ENCODE measurements around the gene PLEKHN1.

The PLEKHN1 gene

GRCh38 chr1:958823-959730, 7.2 kb upstream of the PLEKHN1 start, which contains the start of gene NOC2L:
TSS of gene NOC2L (minus strand) at chr1:959256. CDS start at chr1:959240, 16 bp downstream.
- DNase-seq (ENCODE audit: low read depth), result peak; percentile 92
- no peak for TF ChIP-seq CTCF (IDR thresholded peaks at IDR 0.05; ENCODE audit: insufficient read depth, low read depth, low read length, missing control alignments)
- peak within 1 kb of the TSS; percentile 99 for H3K4me3 ChIP-seq (ENCODE audit: low read length)

GRCh38 chr1:959731-960362, 6.4 kb upstream of the PLEKHN1 start:
- no peak for TF ChIP-seq CTCF (IDR thresholded peaks at IDR 0.05; ENCODE audit: insufficient read depth, low read depth, low read length, missing control alignments)
- no peak for DNase-seq (ENCODE audit: low read depth)
- peak overlapping the region; percentile 46 for H3K4me3 ChIP-seq (ENCODE audit: low read length)

- TF ChIP-seq CTCF (IDR thresholded peaks at IDR 0.05; ENCODE audit: insufficient read depth, low read depth, low read length, missing control alignments), result no peak
- DNase-seq (ENCODE audit: low read depth), result peak; percentile 80
These were observed 5.7 kb upstream of the PLEKHN1 start, which contains the start of gene KLHL17 for GRCh38 chr1:960363-961131. TSS of gene KLHL17 (plus strand) at chr1:960584. CDS start at chr1:960694, 110 bp downstream.

GRCh38 chr1:961132-961669, 5.1 kb upstream of the PLEKHN1 start:
- H3K4me3 ChIP-seq (ENCODE audit: low read length), result peak overlapping the region; percentile 46
- no peak for TF ChIP-seq CTCF (IDR thresholded peaks at IDR 0.05; ENCODE audit: insufficient read depth, low read depth, low read length, missing control alignments)
- DNase-seq (ENCODE audit: low read depth), result no peak

More at GRCh38 chr1:960363-961131, 5.7 kb upstream of the PLEKHN1 start, which contains the start of gene KLHL17:
- peak within 1 kb of the TSS; percentile 46 for H3K4me3 ChIP-seq (ENCODE audit: low read length)

GRCh38 chr1:962381-963300, 3.6 kb upstream of the PLEKHN1 start:
- DNase-seq (ENCODE audit: low read depth), result no peak
- no peak overlapping the region for H3K4me3 ChIP-seq (ENCODE audit: low read length)
- no peak for TF ChIP-seq CTCF (IDR thresholded peaks at IDR 0.05; ENCODE audit: insufficient read depth, low read depth, low read length, missing control alignments)
